Measurements from ENCODE around the gene CCDC61. TPM values are rescaled to one million over a fixed set of nuclear protein-coding genes. Genes with fewer than 3 reads are reported as not detected.

CCDC61 gene, protein sequence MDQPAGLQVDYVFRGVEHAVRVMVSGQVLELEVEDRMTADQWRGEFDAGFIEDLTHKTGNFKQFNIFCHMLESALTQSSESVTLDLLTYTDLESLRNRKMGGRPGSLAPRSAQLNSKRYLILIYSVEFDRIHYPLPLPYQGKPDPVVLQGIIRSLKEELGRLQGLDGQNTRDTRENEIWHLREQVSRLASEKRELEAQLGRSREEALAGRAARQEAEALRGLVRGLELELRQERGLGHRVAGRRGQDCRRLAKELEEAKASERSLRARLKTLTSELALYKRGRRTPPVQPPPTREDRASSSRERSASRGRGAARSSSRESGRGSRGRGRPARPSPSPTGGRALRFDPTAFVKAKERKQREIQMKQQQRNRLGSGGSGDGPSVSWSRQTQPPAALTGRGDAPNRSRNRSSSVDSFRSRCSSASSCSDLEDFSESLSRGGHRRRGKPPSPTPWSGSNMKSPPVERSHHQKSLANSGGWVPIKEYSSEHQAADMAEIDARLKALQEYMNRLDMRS
- 3.0 to 6.4 TPM (median 4.6 TPM) in 5 replicates for total RNA-seq (2022; extraction: Qiagen RNA extraction; ENCODE audit: low read depth)

DNA sequence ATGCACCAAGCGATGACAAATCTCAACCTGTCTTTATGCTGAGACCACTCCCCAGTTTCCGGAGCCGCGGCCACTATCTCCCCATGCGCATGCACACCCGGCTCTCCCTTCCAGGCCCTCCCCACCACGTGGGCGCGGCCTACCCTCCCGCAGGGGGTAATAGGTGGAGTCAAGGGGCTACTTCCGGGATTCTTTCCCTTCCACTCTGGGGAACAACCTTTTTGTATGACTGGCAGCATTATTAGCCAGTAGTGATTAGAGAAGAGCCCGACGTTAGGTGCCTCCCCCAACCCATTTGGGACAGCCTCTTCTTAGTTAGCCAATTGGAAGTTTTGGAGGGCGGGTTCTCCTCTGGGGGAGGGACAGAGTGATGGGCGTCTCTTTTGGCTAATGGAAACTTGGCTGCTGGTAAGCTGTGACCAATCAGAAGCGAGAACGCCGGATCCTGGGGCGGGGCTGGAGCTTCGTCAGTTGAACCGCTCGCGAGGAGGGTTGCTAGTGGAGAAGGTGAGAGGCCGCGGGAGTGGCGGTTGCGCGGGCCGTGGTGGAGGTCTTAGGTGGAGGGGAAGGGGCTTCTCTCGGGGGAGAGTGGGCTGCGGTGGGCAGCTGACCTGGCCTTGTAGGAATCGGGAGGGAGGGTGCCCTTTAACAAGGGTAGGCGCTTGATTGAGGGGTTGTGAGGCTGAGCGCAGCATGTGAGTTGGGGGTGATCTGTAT is at the start of gene CCDC61:
TSS of gene CCDC61 (plus strand) at position 470 of the 717 bp plus-strand sequence. CDS start 7,552 bp downstream, outside the sequence.

DNA sequence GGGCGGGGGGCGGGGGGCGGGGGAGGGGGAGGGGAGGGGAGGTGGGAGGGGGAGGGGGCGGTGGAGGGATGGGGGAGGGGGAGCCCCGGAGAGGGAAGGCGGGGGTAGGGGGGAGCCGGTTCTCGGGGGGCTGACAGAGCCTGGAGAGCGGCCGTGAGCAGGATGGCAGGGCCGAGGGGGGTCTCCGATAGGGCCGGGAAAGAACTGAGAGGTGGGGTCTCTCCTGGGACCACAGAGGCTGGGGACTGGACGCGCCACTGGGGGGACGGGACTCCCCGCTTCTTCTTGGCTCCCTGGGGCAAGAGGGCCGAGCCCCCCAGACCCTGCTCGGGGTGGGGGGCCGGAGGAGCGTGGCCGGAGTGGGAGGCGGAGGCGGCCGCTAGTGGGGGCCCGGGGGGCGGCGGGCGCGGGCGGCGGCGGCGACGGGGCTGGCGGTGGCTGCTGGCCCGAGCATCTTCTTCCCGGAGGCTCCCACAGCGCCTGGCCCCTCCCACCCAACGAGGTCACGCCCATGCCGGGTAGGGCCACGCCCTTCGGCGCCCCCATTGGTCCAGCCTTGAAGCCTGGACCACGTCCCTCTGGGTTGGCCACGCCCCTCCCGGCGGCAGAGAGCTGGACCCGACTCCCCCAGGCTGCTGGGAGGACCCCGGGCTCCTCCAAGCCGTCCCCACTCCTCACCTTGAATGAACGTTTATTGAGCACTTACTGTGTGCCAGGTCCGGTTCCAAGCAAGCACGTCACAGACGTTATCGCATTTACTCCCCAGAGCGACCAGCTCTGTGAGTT is 21.5 kb upstream of the CCDC61 start, which contains the start of gene NOVA2:
TSS of gene NOVA2 (minus strand) at position 313 of the 786 bp plus-strand sequence. CDS start 514 bp downstream, outside the sequence.

DNA sequence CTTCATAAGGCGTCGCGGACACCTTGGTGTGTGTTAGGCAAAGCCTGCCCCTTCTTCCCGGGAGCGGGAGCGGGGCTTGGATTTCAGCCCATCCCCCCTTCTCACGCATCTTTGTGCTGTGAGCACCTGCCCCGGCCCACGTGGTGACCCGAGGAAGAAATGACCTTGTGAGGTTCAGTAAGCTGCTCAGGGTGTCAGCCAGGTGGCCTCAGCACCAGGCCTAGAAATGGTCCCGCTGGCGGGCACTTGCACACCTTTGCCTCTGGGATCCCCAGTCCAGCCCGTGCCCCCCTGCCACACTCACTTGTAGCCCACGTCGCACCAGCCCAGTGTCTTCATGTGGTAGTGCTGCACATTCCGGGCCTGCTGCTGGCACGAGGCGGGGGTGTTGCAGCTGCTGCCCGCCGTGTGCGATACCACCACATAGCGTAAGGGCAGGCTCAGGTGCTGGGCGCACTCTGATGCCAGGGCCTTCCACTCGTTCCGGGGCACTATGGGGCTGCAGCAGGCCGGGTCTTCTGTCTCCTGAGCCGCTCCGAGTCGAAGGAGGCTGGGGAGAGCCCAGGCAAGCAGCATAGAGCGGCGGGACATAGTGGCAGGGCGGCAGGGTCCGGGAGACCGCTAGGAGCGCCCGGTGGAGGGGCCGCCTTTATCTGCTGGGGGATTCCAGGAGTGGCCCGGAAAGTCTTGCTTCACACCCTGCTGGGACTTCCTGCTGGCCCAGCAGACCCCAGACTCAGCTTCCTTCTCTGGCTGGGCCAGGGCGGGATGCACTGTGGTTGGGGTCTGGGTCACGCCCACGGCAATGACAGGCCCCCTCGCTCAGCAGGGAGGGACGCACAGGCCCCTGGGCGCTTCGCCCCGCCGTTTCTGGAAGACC is 27.4 kb downstream of the CCDC61 start, which contains the start of gene PGLYRP1:
TSS of gene PGLYRP1 (minus strand) at position 623 of the 880 bp plus-strand sequence. CDS start at position 591, 32 bp downstream.

DNA sequence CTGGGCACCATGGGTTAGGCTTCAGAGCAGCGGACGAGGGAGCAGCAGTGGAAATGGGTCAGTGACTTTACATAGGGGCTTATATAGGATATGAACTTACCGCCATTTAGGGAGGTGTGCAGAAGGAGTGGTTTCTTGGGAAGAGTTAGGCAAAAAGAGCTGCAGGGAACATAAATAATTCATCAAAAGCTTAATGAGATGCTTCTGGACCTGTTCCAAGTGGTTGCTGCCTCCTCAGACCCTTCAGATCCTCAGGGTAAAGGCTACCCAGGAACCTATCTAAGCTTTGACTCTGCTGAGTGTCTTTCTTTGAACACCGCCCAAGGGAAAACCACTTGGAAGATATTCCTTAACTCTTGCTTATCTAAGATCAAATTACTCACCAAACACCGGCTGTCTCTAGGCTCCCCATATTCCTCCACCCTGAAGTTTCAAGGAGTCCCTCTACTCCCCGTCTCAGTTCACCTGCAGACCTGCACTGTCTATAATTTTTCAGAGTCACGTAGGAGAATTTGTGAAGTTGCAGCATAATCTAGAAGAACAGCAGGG is 45.8 kb downstream of the CCDC61 start, which contains the start of gene IGFL4:
TSS of gene IGFL4 (minus strand) at position 51 of the 549 bp plus-strand sequence. CDS start at position 11, 40 bp downstream.

Other genes starting within 250 kb of the CCDC61 start
- 19.1 to 34.9 TPM (median 27.8 TPM) in 5 replicates for gene SIX5, start 226.2 kb upstream of the CCDC61 start, total RNA-seq (2022; extraction: Qiagen RNA extraction; ENCODE audit: low read depth)
- 34.3 to 53.0 TPM (median 48.1 TPM) in 5 replicates for gene DMPK, start 213.0 kb upstream of the CCDC61 start, total RNA-seq (2022; extraction: Qiagen RNA extraction; ENCODE audit: low read depth)
- gene DMWD, start 202.6 kb upstream of the CCDC61 start, total RNA-seq (2022; extraction: Qiagen RNA extraction; ENCODE audit: low read depth), result 21.9 to 41.9 TPM (median 34.3 TPM) in 5 replicates
- 0.03 TPM in 1 of 5 replicates, not detected in the others for gene RSPH6A, start 180.2 kb upstream of the CCDC61 start, total RNA-seq (2022; extraction: Qiagen RNA extraction; ENCODE audit: low read depth)
- gene SYMPK, start 132.3 kb upstream of the CCDC61 start, total RNA-seq (2022; extraction: Qiagen RNA extraction; ENCODE audit: low read depth), result 54.6 to 80.7 TPM (median 76.2 TPM) in 5 replicates
- 0.58 to 1.1 TPM (median 0.81 TPM) in 5 replicates for gene FOXA3, start 131.1 kb upstream of the CCDC61 start, total RNA-seq (2022; extraction: Qiagen RNA extraction; ENCODE audit: low read depth)
- gene IRF2BP1, start 109.3 kb upstream of the CCDC61 start, total RNA-seq (2022; extraction: Qiagen RNA extraction; ENCODE audit: low read depth), result 21.6 to 38.9 TPM (median 35.1 TPM) in 5 replicates
- gene MYPOP, start 92.9 kb upstream of the CCDC61 start, total RNA-seq (2022; extraction: Qiagen RNA extraction; ENCODE audit: low read depth), result 5.9 to 11.3 TPM (median 9.3 TPM) in 5 replicates
- not detected in 5 replicates for gene NANOS2, start 80.7 kb upstream of the CCDC61 start, total RNA-seq (2022; extraction: Qiagen RNA extraction; ENCODE audit: low read depth)
- 0.08 to 0.19 TPM (median 0.11 TPM) in 5 replicates for gene NOVA2, start 21.6 kb upstream of the CCDC61 start, total RNA-seq (2022; extraction: Qiagen RNA extraction; ENCODE audit: low read depth)
- not detected in 5 replicates for gene PGLYRP1, start 27.6 kb downstream of the CCDC61 start, total RNA-seq (2022; extraction: Qiagen RNA extraction; ENCODE audit: low read depth)
- 0.38 to 0.78 TPM (median 0.51 TPM) in 5 replicates for gene IGFL4, start 45.5 kb downstream of the CCDC61 start, total RNA-seq (2022; extraction: Qiagen RNA extraction; ENCODE audit: low read depth)
- 0.27 to 0.32 TPM in 2 of 5 replicates, not detected in the others for gene IGFL3, start 129.2 kb downstream of the CCDC61 start, total RNA-seq (2022; extraction: Qiagen RNA extraction; ENCODE audit: low read depth)
- 0.56 to 0.83 TPM (median 0.67 TPM) in 4 of 5 replicates, not detected in the other for gene IGFL2, start 152.8 kb downstream of the CCDC61 start, total RNA-seq (2022; extraction: Qiagen RNA extraction; ENCODE audit: low read depth)
- gene IGFL1, start 234.3 kb downstream of the CCDC61 start, total RNA-seq (2022; extraction: Qiagen RNA extraction; ENCODE audit: low read depth), result 2.2 to 3.1 TPM (median 2.6 TPM) in 5 replicates

All from A549 treated with RU486 at 1 μM for 4 hours (cell line).